ENCODE data around the gene POLR2A. TPM values are rescaled to one million over a fixed set of nuclear protein-coding genes. Genes with fewer than 3 reads are reported as not detected.
A peak's percentile ranks its signal among the peaks of the same experiment; 100 is the strongest.

POLR2A gene
- total and polyA plus RNA-seq, 12 donors: 8.4 to 61.7 (median 48.4) TPM

- DNase-seq (no peak), ATAC-seq (peak in 1 of 8 donors; percentile 24)
- H3K9me3 ChIP-seq: no peaks in the 10 kb centered on the region
- no peaks in the 10 kb centered on the region for H3K27me3 ChIP-seq
- peaks cover 0 to 7% (median 0%) of the 10 kb centered on the region in 9 donors for H3K4me1 ChIP-seq
- H3K36me3 ChIP-seq: peaks cover 5 to 100% (median 78%) of the 10 kb centered on the region in 9 donors
- intact Hi-C loops (cut with DNase I): loop anchor here in 4 of 10 donors (5.0 to 10.0 kb wide), 5 partner anchors 47 to 588 kb away; partner anchors contain the start of genes SENP3 (in 1 of the 4), SOX15 (in 1 of the 4) and TNFSF13 (in 1 of the 4)
- H3K4me3 ChIP-seq: no peak overlapping the region
- H3K27ac ChIP-seq: no peak overlapping the region
- WGBS, 2 donors: 42 to 60% methylated on average over 5 of the region's 5 CpGs
- TF ChIP-seq CTCF (IDR thresholded peaks at IDR 0.05): no peak
Observed at GRCh38 chr17:7509937-7510336, 25.8 kb downstream of the POLR2A start.

- H3K4me1 ChIP-seq: peaks cover 0 to 15% (median 0%) of the 10 kb centered on the region in 9 donors
- H3K36me3 ChIP-seq: peaks cover 5 to 94% (median 68%) of the 10 kb centered on the region in 9 donors
- ATAC-seq (no peak), DNase-seq (no peak)
- H3K9me3 ChIP-seq: no peaks in the 10 kb centered on the region
- no peak overlapping the region for H3K4me3 ChIP-seq
- no peak overlapping the region for H3K27ac ChIP-seq
- 71 to 81% methylated on average over 10 of the region's 10 CpGs for WGBS, 2 donors
- no peaks in the 10 kb centered on the region for H3K27me3 ChIP-seq
- no peak for TF ChIP-seq CTCF (IDR thresholded peaks at IDR 0.05)
- intact Hi-C loops (cut with DNase I): loop anchor here in 3 of 10 donors (5.0 to 10.0 kb wide), 4 partner anchors 46 to 146 kb away; partner anchors contain the start of genes SENP3 (in 1 of the 3), SOX15 (in 1 of the 3) and TNFSF13 (in 1 of the 3)
Observed at GRCh38 chr17:7511108-7511507, 26.9 kb downstream of the POLR2A start.

GRCh38 chr17:7512105-7512504 lies 27.9 kb downstream of the POLR2A start:
- ATAC-seq (no peak), DNase-seq (no peak)
- intact Hi-C loops (cut with DNase I): loop anchor here in 3 of 10 donors (5.0 to 10.0 kb wide), 4 partner anchors 45 to 147 kb away; partner anchors contain the start of genes SENP3 (in 1 of the 3), SOX15 (in 1 of the 3) and TNFSF13 (in 1 of the 3)
- peaks cover 5 to 84% (median 59%) of the 10 kb centered on the region in 9 donors for H3K36me3 ChIP-seq
- peaks cover 0 to 15% (median 0%) of the 10 kb centered on the region in 9 donors for H3K4me1 ChIP-seq
- no peaks in the 10 kb centered on the region for H3K9me3 ChIP-seq
- H3K4me3 ChIP-seq: no peak overlapping the region
- H3K27me3 ChIP-seq: no peaks in the 10 kb centered on the region
- WGBS, 2 donors: 90 to 92% methylated on average over 15 of the region's 15 CpGs
- no peak overlapping the region for H3K27ac ChIP-seq
- TF ChIP-seq CTCF (IDR thresholded peaks at IDR 0.05): no peak

- no peak for ATAC-seq
- Histone ChIP-seq H3K27ac (no peak overlapping the region), H3K4me1 (peaks cover 0 to 15% (median 0%) of the 10 kb centered on the region in 9 donors), H3K4me3 (no peak overlapping the region), H3K27me3 (no peaks in the 10 kb centered on the region), H3K36me3 (peaks cover 5 to 75% (median 55%) of the 10 kb centered on the region in 9 donors), H3K9me3 (no peaks in the 10 kb centered on the region)
- intact Hi-C loops (cut with DNase I): loop anchor here in 3 of 10 donors (5.0 to 10.0 kb wide), 4 partner anchors 44 to 148 kb away; partner anchors contain the start of genes SENP3 (in 1 of the 3), SOX15 (in 1 of the 3) and TNFSF13 (in 1 of the 3)
- no peak for DNase-seq
- no peak for TF ChIP-seq CTCF (IDR thresholded peaks at IDR 0.05)
- WGBS, 2 donors: 90 to 92% methylated on average over 20 of the region's 20 CpGs
Observed at GRCh38 chr17:7512824-7513540, 28.8 kb downstream of the POLR2A start.
